Measurements from ENCODE around the gene FALEC.

DNA sequence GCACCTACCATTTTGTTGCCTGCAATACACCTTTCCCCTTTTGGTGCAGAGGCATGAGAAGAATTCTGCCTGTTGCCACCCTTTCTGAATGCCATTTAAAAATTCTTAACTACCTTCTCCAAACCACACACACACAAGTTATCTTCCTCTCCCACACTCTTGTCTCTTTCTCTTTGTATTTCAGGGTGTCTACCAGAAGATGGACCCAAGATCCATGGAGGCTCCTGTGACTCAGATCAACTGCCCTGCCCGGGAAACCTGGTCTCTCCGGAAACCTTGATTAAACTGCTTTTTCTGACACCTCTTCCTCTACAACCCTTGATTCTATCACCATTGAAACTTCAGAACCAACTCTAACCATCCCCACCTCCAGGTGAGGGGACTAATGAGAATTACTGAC, 30.7 kb upstream of the FALEC start:
- TF ChIP-seq CTCF (IDR thresholded peaks at IDR 0.05; ENCODE audit: poor library complexity, severe bottlenecking), result no peak
- TF ChIP-seq RAD21 (conservative IDR thresholded peaks at IDR 0.05), result no peak
- no peak for TF ChIP-seq POLR2AphosphoS5 (IDR thresholded peaks at IDR 0.05)
- no peak for TF ChIP-seq MXI1 (conservative IDR thresholded peaks at IDR 0.05; ENCODE audit: poor library complexity, severe bottlenecking)
- no peak for TF ChIP-seq EP300 (conservative IDR thresholded peaks at IDR 0.05; ENCODE audit: poor library complexity, severe bottlenecking)
- no peak for TF ChIP-seq TAF1 (IDR thresholded peaks at IDR 0.05; ENCODE audit: low read depth)
- TF ChIP-seq REST (IDR thresholded peaks at IDR 0.05; ENCODE audit: borderline replicate concordance), result no peak
